Vagina (tissue), 2 donors: ENCODE measurements around the gene PTPRN2. TPM values are rescaled to one million over a fixed set of nuclear protein-coding genes. Genes with fewer than 3 reads are reported as not detected.

Source experiments
- DNase-seq, 2 donors: peaks; one replicate each; pipeline ENCODE4 v3.0.0-alpha.2; 2017; ENCODE audit errors: extremely low spot score in 2 of 2
- H3K27ac ChIP-seq: fragments of 200-600 bp; sonication (generic); one replicate; pipeline ENCODE4 v1.5.1; 2019
- H3K27me3 ChIP-seq: fragments of 200-600 bp; sonication (generic); one replicate; pipeline ENCODE4 v1.5.1; 2019
- H3K36me3 ChIP-seq, 2 donors: fragments of 200-600 bp; sonication (generic); one replicate each; pipeline ENCODE4 v1.5.1; 2017 to 2019
- H3K4me1 ChIP-seq: fragments of 200-600 bp; sonication (generic); one replicate; pipeline ENCODE4 v1.5.1; 2019
- H3K4me3 ChIP-seq, 2 donors: fragments of 200-600 bp; sonication (generic); 1 replicate in 1 of 2; 2 replicates in 1 of 2; pipeline ENCODE4 v1.5.1; 2016 to 2019
- H3K9me3 ChIP-seq: fragments of 200-600 bp; sonication (generic); one replicate; pipeline ENCODE4 v1.5.1; 2019
- POLR2A ChIP-seq, 2 donors: fragments of 450-650 bp; IDR thresholded peaks; one replicate each; pipeline ENCODE4 v1.6.1; 2017; ENCODE audit warnings: antibody characterized with exemption in 2 of 2, mild to moderate bottlenecking in 2 of 2, moderate library complexity in 2 of 2
- POLR2AphosphoS5 ChIP-seq, 2 donors: sonication (generic); formaldehyde crosslinking; IDR thresholded peaks; one replicate each; pipeline ENCODE4 v1.9.0; 2017; ENCODE audit warnings: antibody characterized with exemption in 2 of 2, mild to moderate bottlenecking in 2 of 2, low read depth in 1 of 2; ENCODE audit not compliant: insufficient read depth in 1 of 2
- intact Hi-C: fragments of 100-400 bp; cut with DNase I; formaldehyde crosslinking; loops from one replicate; pipeline ENCODE4 v1.15.1; 2023
- total RNA-seq: library from RNA; depleted of rRNA; stranded (reverse); fragments of >200 nt; gene quantifications from one replicate; pipeline ENCODE4 v1.2.3, GENCODE V29; 2016
- TF ChIP-seq, protein P1 (sequence below), 3 experiments: fragments of 450-650 bp in 2 of 3; fragments of 200-600 bp in 1 of 3; sonication (generic) in 1 of 3; IDR thresholded peaks; one replicate each; pipeline ENCODE4 v1.5.1; 2017 to 2019; ENCODE audit warnings: antibody characterized with exemption in 3 of 3, mild to moderate bottlenecking in 2 of 3, moderate library complexity in 2 of 3

PTPRN2 gene
- total RNA-seq, 1 donor from 2014 or later = 7.4 TPM

DNA sequence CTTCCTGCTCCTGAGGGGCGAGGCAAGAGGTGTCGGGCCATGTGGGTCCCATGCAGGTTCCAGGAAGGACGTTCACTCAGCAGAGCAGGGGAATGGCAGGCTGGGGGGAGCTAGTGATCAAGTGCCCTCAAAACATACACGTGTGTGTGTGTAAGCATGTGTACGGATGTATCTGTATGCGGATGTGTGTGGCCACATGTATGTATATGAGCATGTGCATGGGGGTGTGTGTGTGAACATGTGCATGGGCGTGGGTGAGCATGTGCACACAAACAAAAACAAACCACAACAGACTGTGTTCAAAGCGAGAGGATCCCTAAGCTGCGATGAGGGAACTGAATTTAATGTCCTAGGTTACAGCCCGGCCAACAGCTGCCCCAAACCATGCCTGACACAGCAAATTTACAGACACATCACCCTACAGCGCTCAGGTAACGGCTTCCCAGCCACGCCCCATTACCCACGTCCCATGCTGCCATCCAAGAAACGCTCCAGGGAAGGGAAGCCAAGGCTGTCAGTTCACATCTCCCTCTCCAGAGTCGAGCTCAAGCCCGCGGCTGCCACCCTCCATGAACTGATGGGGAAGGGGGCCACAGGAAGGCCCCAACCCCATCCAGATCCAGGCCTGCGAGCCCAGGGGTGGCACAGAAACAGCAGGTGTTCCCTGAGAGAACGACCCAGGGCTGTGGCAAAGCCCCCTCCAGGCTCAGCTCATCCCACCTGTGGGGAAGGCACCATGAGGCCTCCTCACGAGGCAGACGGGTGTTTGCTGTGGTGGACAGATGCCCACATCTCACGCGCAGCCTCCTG, 56.6 kb downstream of the PTPRN2 start:
- Histone ChIP-seq H3K4me1 (no peaks in the 10 kb centered on the region), H3K9me3 (no peaks in the 10 kb centered on the region), H3K36me3 (no peaks in the 10 kb centered on the region), H3K27me3 (no peaks in the 10 kb centered on the region), H3K4me3 (no peak overlapping the region), H3K27ac (no peak overlapping the region)
- DNase-seq = no peak
- intact Hi-C loops = no loop called here
- no peak for TF ChIP-seq POLR2A (IDR thresholded peaks at IDR 0.05)
- TF ChIP-seq POLR2AphosphoS5 (IDR thresholded peaks at IDR 0.05; ENCODE audit: insufficient read depth in 1 of 2, low read depth in 1 of 2) = no peak
- TF ChIP-seq, protein P1, sequence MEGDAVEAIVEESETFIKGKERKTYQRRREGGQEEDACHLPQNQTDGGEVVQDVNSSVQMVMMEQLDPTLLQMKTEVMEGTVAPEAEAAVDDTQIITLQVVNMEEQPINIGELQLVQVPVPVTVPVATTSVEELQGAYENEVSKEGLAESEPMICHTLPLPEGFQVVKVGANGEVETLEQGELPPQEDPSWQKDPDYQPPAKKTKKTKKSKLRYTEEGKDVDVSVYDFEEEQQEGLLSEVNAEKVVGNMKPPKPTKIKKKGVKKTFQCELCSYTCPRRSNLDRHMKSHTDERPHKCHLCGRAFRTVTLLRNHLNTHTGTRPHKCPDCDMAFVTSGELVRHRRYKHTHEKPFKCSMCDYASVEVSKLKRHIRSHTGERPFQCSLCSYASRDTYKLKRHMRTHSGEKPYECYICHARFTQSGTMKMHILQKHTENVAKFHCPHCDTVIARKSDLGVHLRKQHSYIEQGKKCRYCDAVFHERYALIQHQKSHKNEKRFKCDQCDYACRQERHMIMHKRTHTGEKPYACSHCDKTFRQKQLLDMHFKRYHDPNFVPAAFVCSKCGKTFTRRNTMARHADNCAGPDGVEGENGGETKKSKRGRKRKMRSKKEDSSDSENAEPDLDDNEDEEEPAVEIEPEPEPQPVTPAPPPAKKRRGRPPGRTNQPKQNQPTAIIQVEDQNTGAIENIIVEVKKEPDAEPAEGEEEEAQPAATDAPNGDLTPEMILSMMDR (IDR thresholded peaks at IDR 0.05) = no peak

GRCh38 chr7:158529181-158530096, 58.2 kb downstream of the PTPRN2 start:
- Histone ChIP-seq H3K4me1 (no peaks in the 10 kb centered on the region), H3K4me3 (no peak overlapping the region), H3K27ac (no peak overlapping the region), H3K36me3 (no peaks in the 10 kb centered on the region), H3K27me3 (no peaks in the 10 kb centered on the region), H3K9me3 (no peaks in the 10 kb centered on the region)
- intact Hi-C loops = no loop called here
- TF ChIP-seq POLR2AphosphoS5 (IDR thresholded peaks at IDR 0.05; ENCODE audit: insufficient read depth in 1 of 2, low read depth in 1 of 2) (no peak), POLR2A (IDR thresholded peaks at IDR 0.05) (no peak)
- TF ChIP-seq, protein P1 (IDR thresholded peaks at IDR 0.05) = no peak
- DNase-seq = no peak

DNA sequence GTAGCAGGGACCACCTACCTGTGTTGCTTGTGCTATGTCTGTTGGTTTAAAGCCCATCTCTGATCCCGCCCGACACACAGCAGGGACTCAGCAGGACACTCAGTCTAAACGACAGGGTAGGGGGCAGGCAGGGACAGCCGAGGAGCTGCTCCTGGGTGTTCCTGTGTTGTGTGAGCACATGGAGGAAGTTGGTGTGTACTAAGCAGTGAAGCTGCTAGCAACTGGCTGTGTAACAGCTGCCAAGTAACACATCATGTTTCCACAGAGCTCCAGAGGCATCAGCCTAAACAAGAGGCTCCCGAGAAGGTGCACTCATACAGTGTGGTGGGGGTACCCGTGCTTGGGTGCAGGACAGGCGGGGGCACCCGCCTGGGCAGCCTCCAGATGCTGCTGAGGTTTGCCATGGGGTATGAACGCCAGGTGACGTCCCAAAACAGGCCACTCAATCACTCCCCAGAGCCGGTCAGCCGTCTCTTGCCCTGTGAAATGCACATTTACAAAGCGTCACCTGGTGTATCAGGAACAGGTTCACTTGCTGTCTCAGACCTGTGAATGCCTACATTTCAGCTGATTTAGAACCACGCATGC, 59.6 kb downstream of the PTPRN2 start:
- H3K27ac ChIP-seq = no peak overlapping the region
- no peak overlapping the region for H3K4me3 ChIP-seq
- no peak for DNase-seq
- H3K36me3 ChIP-seq = no peaks in the 10 kb centered on the region
- no peaks in the 10 kb centered on the region for H3K9me3 ChIP-seq
- intact Hi-C loops = no loop called here
- TF ChIP-seq, protein P1 (IDR thresholded peaks at IDR 0.05) = no peak
- no peak for TF ChIP-seq POLR2AphosphoS5 (IDR thresholded peaks at IDR 0.05; ENCODE audit: insufficient read depth in 1 of 2, low read depth in 1 of 2)
- TF ChIP-seq POLR2A (IDR thresholded peaks at IDR 0.05) = no peak
- no peaks in the 10 kb centered on the region for H3K27me3 ChIP-seq
- H3K4me1 ChIP-seq = no peaks in the 10 kb centered on the region

GRCh38 chr7:158527495-158527894, 60.1 kb downstream of the PTPRN2 start:
- H3K9me3 ChIP-seq = no peaks in the 10 kb centered on the region
- H3K4me1 ChIP-seq = no peaks in the 10 kb centered on the region
- no peak overlapping the region for H3K27ac ChIP-seq
- DNase-seq = no peak
- intact Hi-C loops = no loop called here
- no peaks in the 10 kb centered on the region for H3K36me3 ChIP-seq
- TF ChIP-seq, protein P1 (IDR thresholded peaks at IDR 0.05) = no peak
- no peak for TF ChIP-seq POLR2A (IDR thresholded peaks at IDR 0.05)
- TF ChIP-seq POLR2AphosphoS5 (IDR thresholded peaks at IDR 0.05; ENCODE audit: insufficient read depth in 1 of 2, low read depth in 1 of 2) = no peak
- H3K4me3 ChIP-seq = no peak overlapping the region
- H3K27me3 ChIP-seq = no peaks in the 10 kb centered on the region
